Measurements from ENCODE around the gene IL16.

- TF ChIP-seq, protein P1, sequence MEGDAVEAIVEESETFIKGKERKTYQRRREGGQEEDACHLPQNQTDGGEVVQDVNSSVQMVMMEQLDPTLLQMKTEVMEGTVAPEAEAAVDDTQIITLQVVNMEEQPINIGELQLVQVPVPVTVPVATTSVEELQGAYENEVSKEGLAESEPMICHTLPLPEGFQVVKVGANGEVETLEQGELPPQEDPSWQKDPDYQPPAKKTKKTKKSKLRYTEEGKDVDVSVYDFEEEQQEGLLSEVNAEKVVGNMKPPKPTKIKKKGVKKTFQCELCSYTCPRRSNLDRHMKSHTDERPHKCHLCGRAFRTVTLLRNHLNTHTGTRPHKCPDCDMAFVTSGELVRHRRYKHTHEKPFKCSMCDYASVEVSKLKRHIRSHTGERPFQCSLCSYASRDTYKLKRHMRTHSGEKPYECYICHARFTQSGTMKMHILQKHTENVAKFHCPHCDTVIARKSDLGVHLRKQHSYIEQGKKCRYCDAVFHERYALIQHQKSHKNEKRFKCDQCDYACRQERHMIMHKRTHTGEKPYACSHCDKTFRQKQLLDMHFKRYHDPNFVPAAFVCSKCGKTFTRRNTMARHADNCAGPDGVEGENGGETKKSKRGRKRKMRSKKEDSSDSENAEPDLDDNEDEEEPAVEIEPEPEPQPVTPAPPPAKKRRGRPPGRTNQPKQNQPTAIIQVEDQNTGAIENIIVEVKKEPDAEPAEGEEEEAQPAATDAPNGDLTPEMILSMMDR (IDR thresholded peaks at IDR 0.05), result no peak
- no peak for TF ChIP-seq EZH2 (IDR thresholded peaks at IDR 0.05; ENCODE audit: borderline replicate concordance, insufficient read depth, low read depth, low read length, poor library complexity, severe bottlenecking)
These were observed 152.6 kb downstream of the IL16 start for GRCh38 chr15:81349271-81349670.
